Bronchial epithelial cell (primary cell): ENCODE results near the gene EFCAB3. TPM values are rescaled to one million over a fixed set of nuclear protein-coding genes. Genes with fewer than 3 reads are reported as not detected.
"Not testable (repeated sequence)": the region's sequence is repeated elsewhere in the genome, so short reads cannot be mapped to it uniquely, and the experiment has no call there.

Experiments used
- DNase-seq: peaks from one replicate; pipeline ENCODE4 v3.0.0-alpha.2; 2010; ENCODE audit warnings: low read depth
- FAIRE-seq: peaks from 2 replicates; lab custom pipeline; 2011; peaks lifted over from hg19 to GRCh38; lab: Jason Lieb, UNC
- H3K27me3 ChIP-seq: 2 replicates; pipeline ENCODE4 v1.5.1; 2011; ENCODE audit warnings: low read length; ENCODE audit not compliant: control insufficient read depth, insufficient read depth
- H3K36me3 ChIP-seq: 2 replicates; pipeline ENCODE4 v1.5.1; 2011; ENCODE audit warnings: low read length; ENCODE audit not compliant: control insufficient read depth, insufficient read depth
- H3K4me3 ChIP-seq: 2 replicates; pipeline ENCODE4 v1.5.1; 2011; ENCODE audit warnings: mild to moderate bottlenecking, low read depth, low read length, control low read depth
- total RNA-seq: library from RNA; depleted of rRNA; stranded (reverse); fragments of >200 nt; gene quantifications from 2 replicates; pipeline ENCODE4 v1.2.1, GENCODE V29; 2014
- TF ChIP-seq, protein P1 (sequence below): IDR thresholded peaks from 2 replicates; pipeline ENCODE4 v1.5.1; 2011; ENCODE audit warnings: mild to moderate bottlenecking, moderate library complexity, low read length, control low read depth, inconsistent platforms; ENCODE audit not compliant: insufficient read depth, severe bottlenecking

Gene EFCAB3
- total RNA-seq, 1 donor from 2014 or later = not detected

DNA sequence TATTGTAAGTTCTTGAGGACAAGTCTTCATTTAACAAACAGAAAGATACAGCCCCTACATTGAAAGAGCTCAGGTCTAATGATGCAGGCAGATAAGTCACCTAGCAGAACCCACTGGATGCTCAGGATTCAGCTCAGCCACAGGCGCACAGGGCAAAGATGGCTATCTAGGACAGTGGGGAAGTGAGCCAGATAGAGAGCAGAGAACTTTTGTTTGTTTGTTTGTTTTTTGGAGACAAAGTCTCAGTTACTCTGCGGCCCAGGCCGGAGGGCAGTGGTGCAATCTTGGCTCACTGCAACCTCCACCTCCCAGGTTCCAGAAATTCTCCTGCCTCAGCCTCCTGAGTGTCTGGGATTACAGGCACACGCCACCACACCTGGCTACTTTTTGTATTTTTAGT lies 63.7 kb downstream of the EFCAB3 start:
- no peak for DNase-seq
- Histone ChIP-seq H3K4me3 (no peak overlapping the region), H3K27me3 (no peaks in the 10 kb centered on the region), H3K36me3 (peaks cover 14% of the 10 kb centered on the region)
- TF ChIP-seq, protein P1, sequence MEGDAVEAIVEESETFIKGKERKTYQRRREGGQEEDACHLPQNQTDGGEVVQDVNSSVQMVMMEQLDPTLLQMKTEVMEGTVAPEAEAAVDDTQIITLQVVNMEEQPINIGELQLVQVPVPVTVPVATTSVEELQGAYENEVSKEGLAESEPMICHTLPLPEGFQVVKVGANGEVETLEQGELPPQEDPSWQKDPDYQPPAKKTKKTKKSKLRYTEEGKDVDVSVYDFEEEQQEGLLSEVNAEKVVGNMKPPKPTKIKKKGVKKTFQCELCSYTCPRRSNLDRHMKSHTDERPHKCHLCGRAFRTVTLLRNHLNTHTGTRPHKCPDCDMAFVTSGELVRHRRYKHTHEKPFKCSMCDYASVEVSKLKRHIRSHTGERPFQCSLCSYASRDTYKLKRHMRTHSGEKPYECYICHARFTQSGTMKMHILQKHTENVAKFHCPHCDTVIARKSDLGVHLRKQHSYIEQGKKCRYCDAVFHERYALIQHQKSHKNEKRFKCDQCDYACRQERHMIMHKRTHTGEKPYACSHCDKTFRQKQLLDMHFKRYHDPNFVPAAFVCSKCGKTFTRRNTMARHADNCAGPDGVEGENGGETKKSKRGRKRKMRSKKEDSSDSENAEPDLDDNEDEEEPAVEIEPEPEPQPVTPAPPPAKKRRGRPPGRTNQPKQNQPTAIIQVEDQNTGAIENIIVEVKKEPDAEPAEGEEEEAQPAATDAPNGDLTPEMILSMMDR = no peak
- FAIRE-seq = no peak

DNA sequence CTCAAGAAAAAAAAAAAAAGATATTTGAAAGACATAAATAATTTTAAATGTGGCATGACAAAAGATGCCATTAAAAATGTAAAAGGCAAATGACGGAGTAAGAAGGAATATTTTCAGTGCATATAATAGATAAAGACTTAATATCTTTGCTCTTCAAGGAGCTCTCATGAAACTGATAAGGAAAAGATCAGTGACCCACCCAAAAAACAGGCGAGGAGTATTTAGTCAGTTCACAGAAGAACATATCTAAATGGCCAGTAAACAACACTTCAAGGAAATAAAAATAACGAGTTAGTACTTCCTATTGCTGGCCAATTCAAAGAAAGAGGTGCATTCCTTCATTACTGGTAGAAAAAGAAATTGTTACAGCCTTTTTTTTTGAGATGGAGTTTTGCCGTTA lies 65.4 kb downstream of the EFCAB3 start:
- not testable (repeated sequence) for DNase-seq, H3K4me3 ChIP-seq, FAIRE-seq, H3K27me3 ChIP-seq
- peaks cover 14% of the 10 kb centered on the region for H3K36me3 ChIP-seq

DNA sequence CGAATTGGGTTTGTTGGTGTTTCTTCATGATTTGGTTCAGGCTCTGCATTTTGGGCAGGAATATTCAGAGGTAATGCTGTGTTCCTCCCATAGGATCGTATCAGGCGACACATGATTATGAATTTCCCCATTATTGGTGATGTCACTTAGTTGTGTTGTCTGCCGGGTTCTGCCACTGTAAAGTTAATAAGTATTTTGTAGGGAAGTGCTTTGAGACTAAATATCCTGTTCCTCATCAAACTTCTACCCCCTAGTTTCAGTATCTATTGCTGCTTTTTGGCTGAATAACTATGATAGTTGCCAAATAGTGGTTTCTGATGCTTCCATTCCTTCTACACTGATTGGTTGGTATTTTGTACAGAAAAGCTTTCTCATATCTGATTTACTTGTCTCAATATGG lies 71.8 kb downstream of the EFCAB3 start:
- not testable (repeated sequence) for FAIRE-seq, H3K36me3 ChIP-seq, DNase-seq, H3K4me3 ChIP-seq, H3K27me3 ChIP-seq

DNA sequence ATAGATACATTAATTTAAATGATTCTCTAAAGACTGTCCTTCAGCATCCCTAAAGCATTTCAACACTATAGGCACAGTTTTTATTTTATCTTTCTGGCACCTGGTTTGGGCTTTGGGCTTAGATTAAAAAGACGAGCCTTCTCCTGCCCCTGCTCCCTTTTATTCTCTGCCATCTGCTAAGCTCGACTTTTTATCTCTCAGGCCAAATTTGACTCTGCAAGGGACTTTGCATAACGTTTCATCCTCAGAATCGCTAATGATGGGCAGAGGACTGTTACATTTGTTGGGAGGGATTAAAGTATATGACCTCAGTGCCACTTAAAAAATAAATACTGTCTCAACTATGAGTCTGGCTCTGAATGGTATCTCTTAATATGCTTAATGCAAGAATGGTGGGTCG lies 72.7 kb downstream of the EFCAB3 start:
- not testable (repeated sequence) for FAIRE-seq, H3K36me3 ChIP-seq, H3K27me3 ChIP-seq, H3K4me3 ChIP-seq, DNase-seq

DNA sequence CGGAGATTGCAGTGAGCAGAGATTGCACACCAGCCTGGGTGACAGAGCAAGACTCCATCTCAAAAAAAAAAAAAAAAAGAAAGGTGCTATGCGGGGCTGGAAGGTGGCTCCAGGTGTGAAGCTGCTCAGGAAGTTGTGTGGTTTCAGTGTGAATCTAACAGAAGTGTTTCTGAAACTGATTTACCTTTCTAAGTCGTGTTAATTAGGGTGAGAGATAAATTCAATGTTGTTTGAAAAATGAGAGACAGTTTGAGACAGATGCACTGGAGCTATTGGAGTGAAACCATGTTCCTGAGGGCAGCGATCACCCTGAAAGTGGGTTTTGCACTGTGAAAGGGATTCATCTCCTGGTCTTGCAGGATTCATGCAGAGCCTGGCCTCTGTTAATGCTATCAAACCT lies 73.3 kb downstream of the EFCAB3 start:
- FAIRE-seq, H3K27me3 ChIP-seq, H3K4me3 ChIP-seq, DNase-seq, H3K36me3 ChIP-seq: not testable (repeated sequence)

DNA sequence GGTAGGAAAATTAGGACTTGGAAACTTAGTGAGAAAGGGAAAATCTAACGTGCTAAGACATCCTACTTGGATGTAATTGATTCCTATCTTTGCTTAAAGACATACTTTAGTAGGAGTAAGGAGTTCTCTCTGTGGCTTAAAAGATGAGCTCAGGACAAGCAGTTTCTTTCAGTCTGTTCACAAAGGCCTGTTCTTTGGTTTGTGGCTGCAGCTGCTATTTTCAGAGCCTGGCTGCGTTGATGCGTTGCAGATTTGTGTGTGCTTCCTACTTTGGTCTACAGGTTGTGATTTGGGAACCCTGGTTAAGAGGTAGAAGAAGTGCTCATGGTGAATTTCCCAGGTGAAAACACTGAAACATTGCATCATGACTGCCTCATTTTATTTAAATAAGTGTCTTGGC lies 73.8 kb downstream of the EFCAB3 start:
- H3K27me3 ChIP-seq, H3K4me3 ChIP-seq, DNase-seq, FAIRE-seq, H3K36me3 ChIP-seq: not testable (repeated sequence)

DNA sequence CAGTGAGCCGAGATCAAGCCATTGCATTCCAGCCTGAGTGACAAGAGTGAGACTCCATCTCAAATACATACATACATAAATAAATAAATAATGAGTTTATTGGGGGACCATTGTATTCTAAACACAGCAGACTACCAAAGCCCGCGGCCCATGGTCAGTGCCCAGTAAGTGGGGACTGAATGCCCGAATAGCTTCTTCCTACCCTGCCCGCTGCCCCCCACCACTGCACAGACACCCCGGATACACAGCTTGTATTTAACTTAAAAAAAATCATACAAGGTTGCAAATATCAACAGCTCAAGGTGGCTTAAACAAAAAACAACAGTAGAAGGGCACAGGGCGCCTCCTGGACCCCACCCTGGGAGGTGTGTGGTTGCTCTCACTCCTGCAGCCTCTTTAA lies 75.7 kb downstream of the EFCAB3 start:
- Histone ChIP-seq H3K4me3 (no peak overlapping the region), H3K36me3 (no peaks in the 10 kb centered on the region), H3K27me3 (no peaks in the 10 kb centered on the region)
- FAIRE-seq = no peak
- TF ChIP-seq, protein P1 = no peak
- no peak for DNase-seq

DNA sequence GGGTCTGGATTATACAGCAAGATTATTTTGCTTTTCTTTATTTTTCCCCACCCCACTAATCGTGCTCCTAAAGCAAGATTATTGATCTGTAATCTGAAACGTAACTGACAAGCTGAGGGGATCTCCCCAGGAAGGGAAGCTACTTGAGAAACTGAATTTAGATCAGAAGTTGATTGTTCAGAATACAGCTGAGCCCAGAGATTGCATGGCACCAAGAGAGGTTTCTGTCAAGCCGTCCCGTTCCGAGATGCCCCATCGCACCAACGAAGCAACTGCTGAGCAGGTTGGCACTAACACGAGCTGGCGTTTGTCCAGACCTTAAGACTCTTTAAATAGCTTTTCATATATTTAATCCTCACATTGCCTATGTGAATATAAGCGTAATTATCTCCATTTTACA lies 78.1 kb downstream of the EFCAB3 start:
- DNase-seq, H3K4me3 ChIP-seq, FAIRE-seq, H3K36me3 ChIP-seq, H3K27me3 ChIP-seq: not testable (repeated sequence)

DNA sequence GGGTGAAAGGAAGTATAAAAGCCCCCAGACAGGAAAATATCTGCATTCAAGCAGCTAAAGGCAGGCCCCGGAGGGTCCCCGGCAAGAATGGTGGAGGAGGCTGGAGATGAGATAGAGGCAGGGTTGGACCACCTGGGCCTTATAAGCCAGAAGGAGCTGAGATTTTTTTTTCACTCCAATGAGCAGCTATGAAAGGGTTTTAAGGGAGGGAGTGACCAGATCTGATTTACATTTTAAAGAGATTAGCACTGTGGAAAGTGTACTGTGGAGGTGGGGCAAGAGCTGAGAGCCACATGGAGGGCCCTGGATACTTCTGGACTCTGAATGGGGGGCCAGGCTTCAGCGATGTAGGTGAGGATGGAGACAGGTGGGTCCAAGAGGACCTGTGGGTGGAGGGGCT lies 84.1 kb downstream of the EFCAB3 start:
- not testable (repeated sequence) for H3K27me3 ChIP-seq, H3K4me3 ChIP-seq, FAIRE-seq, DNase-seq, H3K36me3 ChIP-seq

DNA sequence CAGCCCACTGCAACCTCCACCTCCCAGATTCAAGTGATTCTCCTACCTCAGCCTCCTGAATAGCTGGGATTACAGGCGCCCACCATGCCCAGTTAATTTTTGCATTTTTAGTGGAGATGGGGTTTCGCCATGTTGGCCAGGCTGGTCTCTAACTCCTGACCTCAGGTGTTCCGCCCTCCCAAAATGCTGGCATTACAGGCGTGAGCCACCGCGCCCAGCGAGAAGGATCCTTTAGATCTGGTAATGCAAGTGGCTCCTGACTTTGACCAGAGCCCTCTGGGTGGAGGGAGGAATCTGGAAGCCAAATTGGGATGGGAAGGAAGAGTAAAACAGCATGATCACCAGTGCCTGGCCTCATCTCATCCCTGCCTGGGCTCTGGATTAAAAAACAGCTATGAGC lies 84.9 kb downstream of the EFCAB3 start:
- not testable (repeated sequence) for DNase-seq, H3K36me3 ChIP-seq, FAIRE-seq, H3K4me3 ChIP-seq, H3K27me3 ChIP-seq

Other genes with a start within 250 kb of the EFCAB3 start
- gene METTL2A, start 43.3 kb downstream of the EFCAB3 start, total RNA-seq = 21.3 and 30.0 TPM in 2 replicates
- 37.4 and 40.6 TPM in 2 replicates for gene TLK2, start 98.3 kb downstream of the EFCAB3 start, total RNA-seq
- gene MRC2, start 247.1 kb downstream of the EFCAB3 start, total RNA-seq = 9.2 and 19.6 TPM in 2 replicates